ENCODE data around the gene PRR20E.
"Not testable (repeated sequence)": the region's sequence is repeated elsewhere in the genome, so short reads cannot be mapped to it uniquely, and the experiment has no call there.

PRR20E gene

GRCh38 chr13:57166897-57167296 lies at the start of gene PRR20E:
Gene PRR20E (plus strand): TSS chr13:57167197. CDS start chr13:57167584, 387 bp downstream.
- not testable (repeated sequence) for DNase-seq

GRCh38 chr13:57123681-57124080 lies 43.3 kb upstream of the PRR20E start:
- no peak for DNase-seq

- no peak for DNase-seq
Measured at GRCh38 chr13:57128909-57129308, 38.1 kb upstream of the PRR20E start.

GRCh38 chr13:57136093-57136492 lies 30.9 kb upstream of the PRR20E start:
- DNase-seq, result no peak

- DNase-seq, result no peak
Measured at GRCh38 chr13:57137585-57137984, 29.4 kb upstream of the PRR20E start.

- no peak for DNase-seq
Measured at GRCh38 chr13:57138988-57139387, 28.0 kb upstream of the PRR20E start.

GRCh38 chr13:57139781-57140180 lies 27.2 kb upstream of the PRR20E start:
- DNase-seq, result not testable (repeated sequence)

GRCh38 chr13:57140235-57140968 lies 26.6 kb upstream of the PRR20E start, which contains the start of gene PRR20A:
Gene PRR20A (plus strand): TSS chr13:57140918. CDS start chr13:57141305, 387 bp downstream.
- DNase-seq, result not testable (repeated sequence)

- DNase-seq, result not testable (repeated sequence)
Measured at GRCh38 chr13:57147188-57147587, 19.8 kb upstream of the PRR20E start, which contains the start of gene PRR20B. Gene PRR20B (plus strand): TSS chr13:57147488. CDS start chr13:57147875, 387 bp downstream.

GRCh38 chr13:57148106-57148505 lies 18.9 kb upstream of the PRR20E start:
- peak; percentile 1 for DNase-seq

GRCh38 chr13:57153761-57154160 lies 13.2 kb upstream of the PRR20E start, which contains the start of gene PRR20C:
Gene PRR20C (plus strand): TSS chr13:57154061. CDS start chr13:57154448, 387 bp downstream.
- DNase-seq, result not testable (repeated sequence)

GRCh38 chr13:57160332-57160731 lies 6.7 kb upstream of the PRR20E start, which contains the start of gene PRR20D:
Gene PRR20D (plus strand): TSS chr13:57160632. CDS start chr13:57161019, 387 bp downstream.
- not testable (repeated sequence) for DNase-seq

GRCh38 chr13:57191667-57192066 lies 24.7 kb downstream of the PRR20E start:
- no peak for DNase-seq

GRCh38 chr13:57212989-57213388 lies 46.0 kb downstream of the PRR20E start:
- DNase-seq, result no peak

All from CD4-positive, alpha-beta T cell treated with Interleukin-21 for 1 hour (primary cell).